ENCODE data around the gene NXPE2.
"Not testable (repeated sequence)": the region's sequence is repeated elsewhere in the genome, so short reads cannot be mapped to it uniquely, and the experiment has no call there.

Gene NXPE2

DNA sequence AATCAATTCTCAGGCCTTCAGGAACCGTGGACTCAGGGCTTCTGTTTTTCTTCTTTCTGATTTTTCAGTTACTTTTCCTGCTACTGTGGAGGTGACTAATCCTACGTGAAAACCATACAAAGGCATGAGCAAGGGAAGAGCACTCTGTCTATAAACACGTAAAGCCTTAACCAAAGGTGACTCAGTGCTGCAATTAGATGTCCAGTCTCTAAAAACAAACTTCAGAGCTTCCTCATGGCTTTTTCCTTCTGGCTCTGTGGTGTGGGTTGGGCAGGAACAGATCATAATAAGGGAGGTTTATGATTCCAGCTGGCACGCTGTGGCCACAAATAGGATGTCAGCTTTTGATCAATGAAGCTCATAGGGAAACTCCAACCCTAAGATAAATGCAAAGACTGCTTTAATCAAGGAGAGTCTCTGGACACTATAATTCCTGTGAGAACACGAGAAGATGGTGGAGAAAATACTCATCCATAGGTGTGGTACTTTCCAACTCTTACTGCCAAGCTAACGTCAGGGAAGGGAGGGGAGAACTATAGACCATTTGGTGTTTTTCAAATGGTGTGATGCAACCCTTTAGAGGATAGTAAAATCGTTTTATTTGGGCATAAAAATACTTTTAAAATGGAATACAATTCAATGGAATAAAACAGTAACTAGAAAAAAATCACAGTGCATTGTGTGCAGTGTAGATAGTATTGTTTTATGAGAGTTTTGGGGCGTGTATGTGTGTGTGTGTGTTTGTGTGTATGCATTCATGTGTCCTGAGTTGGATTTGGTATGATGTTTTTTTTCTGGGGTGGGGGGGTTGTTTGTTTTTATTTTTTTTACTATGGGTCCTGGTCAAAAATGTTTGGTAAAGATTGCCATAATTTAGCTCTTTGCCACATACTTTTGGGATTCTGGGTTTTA is at the start of gene NXPE2:
NXPE2 (plus strand) TSS at position 403 of the 912 bp plus-strand sequence; CDS start at position 452, 49 bp downstream.
- no peak for FAIRE-seq
- no peak for DNase-seq (ENCODE audit: extremely low spot score, insufficient read length, low read depth)

GRCh38 chr11:114631445-114631965 is 46.8 kb upstream of the NXPE2 start:
- peak; percentile 31 for FAIRE-seq

DNA sequence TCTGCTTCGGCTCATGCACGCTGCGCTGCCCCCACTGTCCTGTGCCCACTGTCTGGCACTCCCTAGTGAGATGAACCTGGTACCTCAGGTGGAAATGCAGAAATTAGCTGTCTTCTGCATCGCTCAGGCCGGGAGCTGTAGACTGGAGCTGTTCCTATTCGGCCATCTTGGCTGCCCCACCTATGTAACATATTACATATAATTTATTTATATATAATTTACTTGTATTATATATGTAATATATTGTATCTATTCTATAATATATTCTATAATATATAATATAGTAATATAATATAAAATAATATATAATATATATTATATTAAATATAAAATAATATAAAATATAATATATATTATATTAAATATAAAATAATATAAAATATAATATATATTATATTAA is 38.9 kb upstream of the NXPE2 start:
- not testable (repeated sequence) for DNase-seq (ENCODE audit: extremely low spot score, insufficient read length, low read depth)

More at GRCh38 chr11:114631445-114631965, 46.8 kb upstream of the NXPE2 start:
- DNase-seq (ENCODE audit: extremely low spot score, insufficient read length, low read depth), result not testable (repeated sequence)

DNA sequence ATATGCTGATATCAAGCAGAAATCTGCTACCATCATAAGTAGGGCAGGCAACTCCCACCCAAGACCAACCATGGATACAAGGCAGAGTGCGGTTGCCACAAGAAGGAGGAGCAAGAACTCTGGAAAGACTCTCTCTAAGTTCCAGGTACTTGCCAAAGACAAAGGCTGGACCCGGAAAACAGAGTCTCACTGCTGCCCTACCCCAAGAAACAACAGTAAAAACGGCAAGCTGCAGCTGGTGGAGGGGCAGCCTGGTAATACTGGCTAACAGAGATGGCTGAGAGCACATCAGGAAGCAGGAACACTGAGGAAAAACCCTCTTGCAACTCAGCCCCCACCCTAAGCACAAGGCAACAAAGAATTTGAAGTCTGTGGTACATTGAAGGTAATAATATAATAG is 27.7 kb upstream of the NXPE2 start:
- FAIRE-seq (no peak), DNase-seq (ENCODE audit: extremely low spot score, insufficient read length, low read depth) (no peak)

More for the DNA sequence above, 38.9 kb upstream of the NXPE2 start:
- FAIRE-seq, result not testable (repeated sequence)

- FAIRE-seq, result no peak
- DNase-seq (ENCODE audit: extremely low spot score, insufficient read length, low read depth), result no peak
Observed at GRCh38 chr11:114651145-114651718, 27.1 kb upstream of the NXPE2 start.

GRCh38 chr11:114653148-114653547 is 25.2 kb upstream of the NXPE2 start:
- DNase-seq (ENCODE audit: extremely low spot score, insufficient read length, low read depth) (no peak), FAIRE-seq (no peak)

- no peak for FAIRE-seq
- DNase-seq (ENCODE audit: extremely low spot score, insufficient read length, low read depth), result no peak
Observed at GRCh38 chr11:114664641-114665040, 13.7 kb upstream of the NXPE2 start.

DNA sequence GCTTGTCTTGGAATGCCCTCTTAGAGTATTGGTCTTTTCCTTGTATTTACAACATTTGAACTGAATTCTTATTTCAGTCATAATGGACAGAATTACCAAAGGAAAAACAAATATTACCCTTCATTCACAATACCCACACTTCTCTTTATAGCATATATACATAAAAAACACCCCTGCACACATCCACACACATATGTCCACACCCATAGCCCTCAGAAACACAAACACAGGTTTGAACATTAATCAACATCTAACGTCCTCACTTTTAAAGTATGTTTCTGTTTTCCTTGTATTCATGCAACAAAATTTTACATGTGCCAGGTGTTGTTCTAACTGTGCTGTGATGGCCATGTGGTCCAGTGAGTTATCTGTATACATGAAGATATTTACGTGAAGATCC is 11.6 kb upstream of the NXPE2 start:
- no peak for FAIRE-seq
- no peak for DNase-seq (ENCODE audit: extremely low spot score, insufficient read length, low read depth)

DNA sequence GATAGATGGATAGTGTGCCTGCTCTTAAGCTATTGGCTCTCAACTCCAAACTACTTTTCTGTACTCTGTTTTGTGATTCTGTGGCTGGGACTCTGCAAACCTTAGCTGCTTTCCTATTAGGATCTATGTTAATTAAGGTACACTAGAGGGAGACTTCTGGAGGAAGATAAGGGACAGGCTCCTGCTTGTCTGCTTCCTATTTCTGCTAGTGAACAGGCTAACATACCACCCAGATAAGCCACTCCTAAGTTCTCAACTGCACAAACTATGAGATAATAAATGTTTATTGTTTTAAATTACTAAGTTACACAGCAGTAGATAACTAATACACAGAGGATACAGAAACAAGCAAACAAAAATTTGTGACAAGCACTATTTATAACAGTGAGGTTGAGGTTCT is 10.2 kb upstream of the NXPE2 start:
- DNase-seq (ENCODE audit: extremely low spot score, insufficient read length, low read depth), result no peak
- no peak for FAIRE-seq

DNA sequence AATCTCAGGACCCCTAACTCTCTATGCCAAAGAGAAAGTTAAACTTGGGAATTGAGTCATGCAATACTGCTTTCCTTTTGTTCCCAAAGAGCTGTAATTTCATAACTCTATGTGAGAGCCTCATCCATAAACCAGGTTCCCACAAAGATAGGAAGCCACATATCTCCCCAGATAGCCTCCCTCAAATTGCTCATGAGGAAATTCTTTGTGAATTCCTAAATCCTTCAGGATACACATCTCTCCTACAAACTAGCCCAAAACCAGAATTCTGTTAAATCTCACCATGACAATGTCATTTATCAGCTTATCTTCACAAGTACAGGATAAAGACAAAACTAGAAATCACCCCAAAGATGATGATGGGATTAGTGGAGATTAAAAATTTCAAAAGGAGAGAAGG is 4.7 kb upstream of the NXPE2 start:
- FAIRE-seq (no peak), DNase-seq (ENCODE audit: extremely low spot score, insufficient read length, low read depth) (no peak)

DNA sequence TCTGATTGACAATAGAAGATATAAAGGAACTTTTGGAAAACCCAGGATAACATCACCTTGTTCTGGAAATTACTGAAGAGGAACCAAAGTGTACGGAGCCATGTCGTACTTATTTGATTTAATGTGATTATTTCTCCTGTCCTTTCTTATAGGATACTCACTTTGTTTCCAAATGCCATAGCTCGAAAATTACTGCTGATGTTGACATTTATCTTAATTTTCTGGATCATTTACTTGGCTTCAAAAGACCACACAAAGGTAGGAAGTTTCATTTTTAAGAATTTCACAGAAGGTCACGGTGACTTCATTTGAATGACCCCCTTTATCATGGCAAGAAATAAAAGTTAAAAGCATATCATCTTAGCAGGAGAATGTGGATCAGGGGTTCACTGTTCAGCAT is 1.2 kb downstream of the NXPE2 start:
- FAIRE-seq (no peak), DNase-seq (ENCODE audit: extremely low spot score, insufficient read length, low read depth) (no peak)

GRCh38 chr11:114683007-114683406 is 4.7 kb downstream of the NXPE2 start:
- FAIRE-seq, result no peak
- DNase-seq (ENCODE audit: extremely low spot score, insufficient read length, low read depth), result no peak

DNA sequence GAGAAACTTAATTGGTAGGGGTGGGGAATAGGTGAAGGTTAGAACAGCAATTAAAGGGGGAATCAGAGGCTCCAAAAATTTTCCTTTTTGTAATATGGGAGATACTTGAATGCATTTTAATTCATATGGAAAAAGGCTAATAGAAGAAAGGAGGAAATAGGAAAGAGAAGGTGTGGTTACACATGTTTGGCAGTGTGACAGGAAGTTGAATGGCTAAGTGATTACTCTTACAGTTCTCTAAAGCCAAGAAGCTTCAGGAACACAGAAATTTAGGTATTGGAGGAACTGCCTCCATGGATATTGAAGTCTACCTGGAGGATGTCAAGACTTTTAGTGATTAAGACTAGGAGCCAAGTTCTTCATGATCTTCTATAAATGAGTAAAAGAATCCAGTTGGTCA is 6.3 kb downstream of the NXPE2 start:
- FAIRE-seq (no peak), DNase-seq (ENCODE audit: extremely low spot score, insufficient read length, low read depth) (no peak)

- DNase-seq (ENCODE audit: extremely low spot score, insufficient read length, low read depth), result no peak
Observed at GRCh38 chr11:114685097-114685496, 6.8 kb downstream of the NXPE2 start.

DNA sequence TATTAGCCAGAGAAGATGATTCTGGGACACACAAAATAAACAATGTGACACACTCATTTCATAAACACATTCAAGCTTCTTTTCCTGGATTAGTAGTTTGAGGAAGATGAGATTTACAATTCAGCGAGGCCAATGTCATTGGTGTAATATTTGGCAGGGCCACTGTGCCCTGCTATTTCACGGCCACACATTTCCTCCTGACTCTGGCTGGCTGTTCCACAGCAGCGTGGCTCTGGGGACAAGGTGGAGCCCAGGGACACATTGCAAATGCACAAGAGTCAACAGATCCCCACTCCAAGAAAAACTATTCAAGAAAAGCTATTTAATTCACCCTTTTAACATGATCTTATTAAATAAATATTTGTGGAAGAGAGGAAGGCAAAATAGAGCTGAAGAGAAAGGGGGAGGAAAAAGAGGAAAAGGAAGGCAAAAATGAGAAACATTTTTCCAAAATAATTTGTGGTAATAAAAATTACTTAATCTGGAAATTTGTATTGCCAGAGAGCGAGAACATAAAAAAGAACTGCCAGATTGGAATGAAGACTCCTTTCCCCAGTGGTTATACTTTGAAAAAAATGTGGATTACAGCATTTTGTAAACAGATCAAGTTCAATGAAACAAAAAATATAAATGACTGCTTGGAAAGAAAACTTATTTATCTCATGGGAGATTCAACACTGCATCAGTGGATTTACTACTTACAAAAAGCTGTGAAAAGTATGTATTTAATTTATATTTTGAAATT is 27.1 kb downstream of the NXPE2 start:
- DNase-seq (ENCODE audit: extremely low spot score, insufficient read length, low read depth) (no peak), FAIRE-seq (no peak)

More at GRCh38 chr11:114685097-114685496, 6.8 kb downstream of the NXPE2 start:
- no peak for FAIRE-seq

DNA sequence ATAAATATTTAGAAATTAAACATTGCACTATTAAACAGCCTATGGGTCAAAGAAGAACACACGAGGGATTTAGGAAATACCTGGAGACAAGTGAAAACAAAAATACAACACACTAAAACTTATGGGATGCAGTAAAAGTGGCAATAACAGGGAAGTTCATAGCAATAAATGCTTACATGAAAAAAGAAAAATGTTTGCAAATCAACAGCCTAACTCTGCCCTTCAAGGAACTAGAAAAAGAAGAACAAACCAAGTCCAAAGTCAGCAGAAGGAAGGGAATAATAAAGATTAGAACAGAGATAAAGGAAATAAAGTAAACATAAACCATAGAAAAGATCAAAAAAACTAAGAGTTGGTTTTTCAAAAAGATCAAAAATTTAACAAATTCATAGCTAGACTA is 31.6 kb downstream of the NXPE2 start:
- FAIRE-seq (no peak), DNase-seq (ENCODE audit: extremely low spot score, insufficient read length, low read depth) (no peak)

DNA sequence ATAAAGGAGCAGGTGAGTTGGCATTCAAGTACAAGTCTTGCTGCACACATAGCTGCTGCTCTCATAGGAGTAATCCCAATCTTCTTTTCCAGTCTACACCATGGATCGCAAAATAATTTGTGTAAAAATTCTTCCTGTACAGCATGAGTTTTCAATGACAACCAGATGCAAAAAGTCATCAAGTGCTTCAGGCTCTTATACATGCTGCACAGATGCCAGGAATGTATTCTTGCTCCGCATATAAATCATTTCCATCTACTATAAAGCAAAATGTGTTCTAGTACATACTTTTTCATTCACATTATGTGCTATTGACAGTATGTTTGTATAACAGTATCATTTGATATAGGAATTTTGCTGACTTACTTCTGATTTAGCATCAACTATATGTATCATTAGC is 35.4 kb downstream of the NXPE2 start:
- no peak for FAIRE-seq

GRCh38 chr11:114719562-114719961 is 41.2 kb downstream of the NXPE2 start:
- FAIRE-seq (no peak), DNase-seq (ENCODE audit: extremely low spot score, insufficient read length, low read depth) (no peak)

More for the DNA sequence above, 35.4 kb downstream of the NXPE2 start:
- no peak for DNase-seq (ENCODE audit: extremely low spot score, insufficient read length, low read depth)

DNA sequence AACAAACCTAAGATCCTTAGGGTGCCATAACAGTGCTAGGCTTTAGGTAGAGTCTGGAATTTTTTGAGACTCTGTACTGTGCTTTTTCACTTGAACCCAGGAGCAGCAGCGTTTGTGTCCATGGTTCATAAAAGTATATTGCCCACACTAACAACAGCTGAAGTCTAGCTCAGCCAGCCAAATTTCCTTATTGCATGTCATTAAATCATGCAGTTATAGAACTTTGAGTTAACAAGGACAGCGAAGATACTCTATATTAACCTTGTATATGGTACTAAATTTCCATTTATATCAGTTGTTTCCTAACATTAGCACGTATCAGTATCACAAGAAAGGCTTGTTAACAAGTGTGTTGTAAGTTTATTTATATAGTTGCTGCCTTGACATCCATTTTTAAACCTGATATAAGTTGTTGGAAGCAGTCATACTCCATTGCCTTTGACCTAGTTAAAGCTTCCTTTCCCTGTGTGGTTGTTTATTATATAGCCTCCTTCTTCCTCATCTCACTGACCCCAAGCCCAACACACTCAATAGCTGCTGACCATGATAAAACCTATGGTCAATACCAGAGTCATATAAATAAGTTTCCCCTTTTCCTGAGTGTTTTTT is 46.7 kb downstream of the NXPE2 start:
- no peak for DNase-seq (ENCODE audit: extremely low spot score, insufficient read length, low read depth)
- FAIRE-seq, result no peak

- FAIRE-seq (no peak), DNase-seq (ENCODE audit: extremely low spot score, insufficient read length, low read depth) (no peak)
Observed at GRCh38 chr11:114725623-114726022, 47.3 kb downstream of the NXPE2 start.

Data from GM18507 (cell line).